ENCODE results near the gene GMPR. TPM values are rescaled to one million over a fixed set of nuclear protein-coding genes. Genes with fewer than 3 reads are reported as not detected.

GMPR gene
- polyA plus RNA-seq, 1 donor (not counting 4 experiments of a cell fraction or from before 2014, with no cell fraction given): 0.50 TPM

GRCh38 chr6:16252686-16253299 lies 14.4 kb downstream of the GMPR start:
- Histone ChIP-seq H3K27ac (ENCODE audit: control insufficient read depth, insufficient read depth, low read length) (no peak overlapping the region), H3K4me2 (ENCODE audit: control insufficient read depth, extremely low read depth, insufficient read depth, low read depth, low read length) (no peak overlapping the region), H3K36me3 (ENCODE audit: control insufficient read depth in 2 of 2, extremely low read depth in 1 of 2, insufficient read depth in 2 of 2, low read length in 2 of 2) (no peaks in the 10 kb centered on the region), H3K9me1 (ENCODE audit: control insufficient read depth, extremely low read depth, insufficient read depth, low read length) (no peaks in the 10 kb centered on the region), H3K9me3 (ENCODE audit: control insufficient read depth, low read depth, low read length) (no peaks in the 10 kb centered on the region), H3K4me1 (ENCODE audit: control insufficient read depth, extremely low read depth, insufficient read depth, low read length) (peaks cover 4% of the 10 kb centered on the region), H3K9ac (ENCODE audit: control insufficient read depth, extremely low read depth, insufficient read depth, low read length) (no peak overlapping the region), H3K4me3 (ENCODE audit: control insufficient read depth in 2 of 3, extremely low read depth in 1 of 3, insufficient read depth in 2 of 3, low read depth in 1 of 3, low read length in 3 of 3) (no peak overlapping the region), H4K20me1 (ENCODE audit: control insufficient read depth, extremely low read depth, insufficient read depth, low read length) (no peaks in the 10 kb centered on the region), H3K27me3 (ENCODE audit: control insufficient read depth, extremely low read depth, insufficient read depth, low read length) (no peaks in the 10 kb centered on the region), H3K79me2 (ENCODE audit: control insufficient read depth, insufficient read depth, low read length) (no peaks in the 10 kb centered on the region), H2AFZ (ENCODE audit: control insufficient read depth, low read length) (no peak overlapping the region)
- no peak for DNase-seq (ENCODE audit: low read depth, low spot score)
- TF ChIP-seq, protein P1, sequence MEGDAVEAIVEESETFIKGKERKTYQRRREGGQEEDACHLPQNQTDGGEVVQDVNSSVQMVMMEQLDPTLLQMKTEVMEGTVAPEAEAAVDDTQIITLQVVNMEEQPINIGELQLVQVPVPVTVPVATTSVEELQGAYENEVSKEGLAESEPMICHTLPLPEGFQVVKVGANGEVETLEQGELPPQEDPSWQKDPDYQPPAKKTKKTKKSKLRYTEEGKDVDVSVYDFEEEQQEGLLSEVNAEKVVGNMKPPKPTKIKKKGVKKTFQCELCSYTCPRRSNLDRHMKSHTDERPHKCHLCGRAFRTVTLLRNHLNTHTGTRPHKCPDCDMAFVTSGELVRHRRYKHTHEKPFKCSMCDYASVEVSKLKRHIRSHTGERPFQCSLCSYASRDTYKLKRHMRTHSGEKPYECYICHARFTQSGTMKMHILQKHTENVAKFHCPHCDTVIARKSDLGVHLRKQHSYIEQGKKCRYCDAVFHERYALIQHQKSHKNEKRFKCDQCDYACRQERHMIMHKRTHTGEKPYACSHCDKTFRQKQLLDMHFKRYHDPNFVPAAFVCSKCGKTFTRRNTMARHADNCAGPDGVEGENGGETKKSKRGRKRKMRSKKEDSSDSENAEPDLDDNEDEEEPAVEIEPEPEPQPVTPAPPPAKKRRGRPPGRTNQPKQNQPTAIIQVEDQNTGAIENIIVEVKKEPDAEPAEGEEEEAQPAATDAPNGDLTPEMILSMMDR (optimal IDR thresholded peaks at IDR 0.05 in 1 of 3, IDR thresholded peaks at IDR 0.05 in 1 of 3, conservative IDR thresholded peaks at IDR 0.05 in 1 of 3; ENCODE audit: extremely low read depth in 1 of 3, insufficient read depth in 2 of 3, low read length in 3 of 3): no peak
- no peak for TF ChIP-seq EZH2 (IDR thresholded peaks at IDR 0.05; ENCODE audit: low read length)
- no peak for FAIRE-seq
- dilution Hi-C loops (cut with MboI; ENCODE audit: extremely low pct_ligation_motif_present, low sequenced_read_pairs): no loop called here

DNA sequence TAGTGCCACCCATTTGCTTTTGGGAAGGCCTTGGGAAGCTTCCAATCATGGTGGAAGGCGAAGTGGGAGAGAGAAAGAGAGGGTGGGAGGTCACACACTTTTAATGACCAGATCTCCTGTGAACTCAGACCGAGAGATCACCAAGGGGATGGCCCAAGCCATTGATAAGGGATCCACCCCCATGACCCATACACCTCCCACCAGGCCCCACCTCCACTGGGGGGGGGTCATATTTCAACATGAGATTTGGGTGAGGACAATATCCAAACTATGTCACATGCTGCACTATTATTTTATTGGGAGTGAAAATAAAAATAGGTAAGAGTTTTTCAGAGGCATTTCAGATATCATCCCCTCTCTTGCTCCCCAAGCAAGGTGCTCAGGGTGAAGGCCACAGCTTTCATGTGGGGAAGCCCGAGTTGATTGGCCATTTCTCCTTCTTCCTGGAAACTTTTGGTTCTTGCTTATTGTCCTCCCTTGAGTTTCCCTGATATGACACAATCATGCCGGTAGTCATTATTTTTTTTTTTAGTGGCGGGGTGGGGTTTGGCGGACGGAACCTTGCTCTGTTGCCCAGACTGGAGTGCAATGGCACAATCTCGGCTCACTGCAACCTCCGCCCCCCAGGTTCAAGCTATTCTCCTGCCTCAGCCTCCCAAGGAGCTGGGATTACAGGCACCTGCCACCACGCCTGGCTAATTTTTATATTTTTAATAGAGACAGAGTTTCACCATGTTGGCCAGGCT lies 15.2 kb downstream of the GMPR start:
- H3K4me2 ChIP-seq (ENCODE audit: control insufficient read depth, extremely low read depth, insufficient read depth, low read depth, low read length): no peak overlapping the region
- H3K4me3 ChIP-seq (ENCODE audit: control insufficient read depth in 2 of 3, extremely low read depth in 1 of 3, insufficient read depth in 2 of 3, low read depth in 1 of 3, low read length in 3 of 3): no peak overlapping the region
- H4K20me1 ChIP-seq (ENCODE audit: control insufficient read depth, extremely low read depth, insufficient read depth, low read length): no peaks in the 10 kb centered on the region
- H3K27me3 ChIP-seq (ENCODE audit: control insufficient read depth, extremely low read depth, insufficient read depth, low read length): no peaks in the 10 kb centered on the region
- DNase-seq (ENCODE audit: low read depth, low spot score) (no peak), FAIRE-seq (no peak)
- H3K9me3 ChIP-seq (ENCODE audit: control insufficient read depth, low read depth, low read length): no peaks in the 10 kb centered on the region
- peaks cover 4% of the 10 kb centered on the region for H3K4me1 ChIP-seq (ENCODE audit: control insufficient read depth, extremely low read depth, insufficient read depth, low read length)
- no peak overlapping the region for H2AFZ ChIP-seq (ENCODE audit: control insufficient read depth, low read length)
- H3K36me3 ChIP-seq (ENCODE audit: control insufficient read depth in 2 of 2, extremely low read depth in 1 of 2, insufficient read depth in 2 of 2, low read length in 2 of 2): no peaks in the 10 kb centered on the region
- no peaks in the 10 kb centered on the region for H3K79me2 ChIP-seq (ENCODE audit: control insufficient read depth, insufficient read depth, low read length)
- dilution Hi-C loops (cut with MboI; ENCODE audit: extremely low pct_ligation_motif_present, low sequenced_read_pairs): no loop called here
- TF ChIP-seq, protein P1 (optimal IDR thresholded peaks at IDR 0.05 in 1 of 3, IDR thresholded peaks at IDR 0.05 in 1 of 3, conservative IDR thresholded peaks at IDR 0.05 in 1 of 3; ENCODE audit: extremely low read depth in 1 of 3, insufficient read depth in 2 of 3, low read length in 3 of 3): no peak
- no peak for TF ChIP-seq EZH2 (IDR thresholded peaks at IDR 0.05; ENCODE audit: low read length)
- no peak overlapping the region for H3K9ac ChIP-seq (ENCODE audit: control insufficient read depth, extremely low read depth, insufficient read depth, low read length)
- no peaks in the 10 kb centered on the region for H3K9me1 ChIP-seq (ENCODE audit: control insufficient read depth, extremely low read depth, insufficient read depth, low read length)
- H3K27ac ChIP-seq (ENCODE audit: control insufficient read depth, insufficient read depth, low read length): no peak overlapping the region

All from keratinocyte (primary cell).